ENCODE data around the gene SPOCK2. TPM values are rescaled to one million over a fixed set of nuclear protein-coding genes. Genes with fewer than 3 reads are reported as not detected.

The SPOCK2 gene
- total RNA-seq, 1 donor, result 488 TPM

DNA sequence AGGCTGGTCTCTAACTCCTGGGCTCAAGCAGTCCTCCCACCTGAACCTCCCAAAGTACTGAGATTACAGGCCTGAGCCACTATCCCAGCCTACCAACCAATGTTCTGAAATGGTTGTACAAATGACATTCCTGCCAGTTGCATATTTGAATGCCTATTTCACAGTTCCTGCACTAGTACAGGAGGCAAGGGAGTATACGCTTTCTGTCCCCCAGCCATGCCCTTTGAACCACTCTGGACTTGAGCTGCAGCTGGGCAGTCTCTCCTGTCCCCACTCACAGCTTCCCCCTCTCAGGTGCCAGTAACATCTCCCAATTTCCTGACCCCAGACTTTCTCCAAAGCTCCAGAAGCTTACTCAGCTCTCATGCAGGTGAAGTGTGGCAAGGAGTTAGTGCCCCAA, 58.9 kb downstream of the SPOCK2 start:
- Histone ChIP-seq H3K9me3 (ENCODE audit: low read depth, low read length) (no peaks in the 10 kb centered on the region), H3K4me1 (ENCODE audit: insufficient read depth, low read length) (no peaks in the 10 kb centered on the region), H3K27me3 (ENCODE audit: insufficient read depth, low read length) (no peaks in the 10 kb centered on the region), H3K4me3 (ENCODE audit: low read length) (no peak overlapping the region)

DNA sequence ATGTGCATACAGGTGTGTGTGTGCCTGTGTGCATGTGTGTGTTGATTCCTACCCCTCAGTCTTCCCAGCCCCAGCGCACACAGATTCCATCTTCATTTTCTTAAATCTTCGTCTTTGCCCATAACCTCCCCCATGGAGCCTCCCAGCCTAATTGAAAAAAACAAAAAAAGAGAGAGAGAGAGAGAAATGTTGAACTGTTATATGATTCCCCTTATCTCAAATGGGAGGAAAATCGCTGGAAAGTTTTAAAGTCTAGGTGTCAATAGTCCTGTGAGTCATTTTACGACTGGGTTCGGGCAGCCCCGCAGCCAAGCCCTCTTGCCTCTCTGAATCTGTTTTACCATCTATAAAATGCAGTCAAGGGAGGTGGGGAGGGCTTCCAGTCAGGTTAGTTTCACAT, 60.9 kb downstream of the SPOCK2 start:
- Histone ChIP-seq H3K9me3 (ENCODE audit: low read depth, low read length) (no peaks in the 10 kb centered on the region), H3K4me1 (ENCODE audit: insufficient read depth, low read length) (no peaks in the 10 kb centered on the region), H3K27me3 (ENCODE audit: insufficient read depth, low read length) (no peaks in the 10 kb centered on the region), H3K4me3 (ENCODE audit: low read length) (no peak overlapping the region)

DNA sequence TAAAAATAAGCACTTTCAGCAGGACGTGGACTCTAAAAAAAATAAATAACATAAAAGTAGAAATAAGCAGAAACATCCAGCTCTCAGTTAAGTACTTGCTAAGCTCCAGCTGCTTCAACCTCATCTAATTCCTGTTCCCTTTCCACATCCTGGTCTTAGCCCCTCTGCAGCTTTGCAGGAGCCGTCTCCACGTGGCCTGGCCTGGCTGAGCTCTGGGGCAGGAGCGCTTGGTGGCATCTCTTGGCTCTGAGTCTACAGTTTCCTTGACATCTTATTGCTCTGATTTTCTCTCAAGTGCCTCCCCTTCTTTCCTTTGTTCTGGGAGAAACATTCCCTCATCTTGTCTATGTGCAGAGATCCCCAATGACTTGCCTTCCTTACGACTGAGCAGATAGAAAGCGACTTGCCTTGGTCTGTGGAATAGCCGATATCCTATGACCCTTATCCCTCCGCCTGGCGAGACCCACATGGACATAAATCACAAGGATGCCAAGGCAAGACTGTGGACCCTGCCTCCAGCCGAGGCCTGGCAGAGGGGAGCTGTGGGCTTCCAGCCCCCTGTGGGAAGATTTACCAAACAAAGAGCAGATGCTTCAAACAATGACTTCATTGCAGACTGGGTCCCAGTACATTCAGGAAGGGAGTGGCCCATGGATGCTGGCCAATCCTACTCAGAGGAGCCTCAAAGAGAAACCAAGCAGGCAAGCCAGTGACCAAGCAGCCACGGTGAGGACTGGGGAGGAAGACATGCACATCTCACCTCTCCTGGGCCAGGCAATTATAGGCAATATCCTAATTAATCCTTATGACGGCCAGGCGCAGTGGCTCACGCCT, 61.9 kb downstream of the SPOCK2 start:
- Histone ChIP-seq H3K9me3 (ENCODE audit: low read depth, low read length) (no peaks in the 10 kb centered on the region), H3K4me3 (ENCODE audit: low read length) (no peak overlapping the region), H3K4me1 (ENCODE audit: insufficient read depth, low read length) (no peaks in the 10 kb centered on the region), H3K27me3 (ENCODE audit: insufficient read depth, low read length) (no peaks in the 10 kb centered on the region)

DNA sequence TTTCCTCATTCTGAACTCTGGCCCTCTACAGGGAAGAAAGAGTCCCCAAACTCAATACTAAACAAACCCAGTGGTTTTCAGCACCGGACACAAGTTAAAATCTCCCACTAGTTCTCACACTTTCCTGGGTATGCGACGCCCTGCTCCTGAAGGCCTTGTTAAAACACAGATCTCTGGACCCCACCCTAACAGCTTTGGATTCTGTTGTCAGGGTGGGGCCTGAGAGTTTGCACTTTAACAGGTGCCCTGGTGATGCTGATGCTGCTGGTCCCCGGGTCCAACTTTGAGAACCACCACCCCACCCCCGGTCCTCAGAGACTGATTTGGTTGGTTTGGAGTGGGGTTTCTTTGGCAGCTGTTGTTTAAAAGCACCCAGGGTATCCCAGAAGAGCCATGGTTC, 62.5 kb downstream of the SPOCK2 start:
- H3K4me1 ChIP-seq (ENCODE audit: insufficient read depth, low read length), result no peaks in the 10 kb centered on the region
- H3K4me3 ChIP-seq (ENCODE audit: low read length), result no peak overlapping the region
- no peaks in the 10 kb centered on the region for H3K27me3 ChIP-seq (ENCODE audit: insufficient read depth, low read length)
- H3K9me3 ChIP-seq (ENCODE audit: low read depth, low read length), result no peaks in the 10 kb centered on the region

DNA sequence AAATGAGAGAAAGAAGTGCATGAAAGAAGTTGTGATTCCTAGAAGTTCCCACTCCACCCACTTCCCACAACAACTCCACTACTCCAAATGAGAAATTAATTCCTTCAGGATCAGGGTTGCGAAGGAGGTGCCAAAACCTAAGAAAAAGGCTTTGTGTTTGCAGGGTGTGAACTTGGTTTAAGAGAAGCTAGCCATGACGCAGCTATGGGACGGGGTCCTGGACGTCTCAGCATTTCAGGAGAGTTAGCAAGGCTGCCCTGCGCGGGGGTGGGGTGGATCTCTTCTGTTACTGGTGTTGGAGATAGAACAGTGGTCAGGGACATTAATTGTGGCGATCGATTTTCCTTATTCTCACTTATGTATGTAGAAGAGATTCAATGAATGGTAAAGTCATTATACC, 63.0 kb downstream of the SPOCK2 start:
- Histone ChIP-seq H3K4me3 (ENCODE audit: low read length) (no peak overlapping the region), H3K4me1 (ENCODE audit: insufficient read depth, low read length) (no peaks in the 10 kb centered on the region), H3K27me3 (ENCODE audit: insufficient read depth, low read length) (no peaks in the 10 kb centered on the region), H3K9me3 (ENCODE audit: low read depth, low read length) (no peaks in the 10 kb centered on the region)

DNA sequence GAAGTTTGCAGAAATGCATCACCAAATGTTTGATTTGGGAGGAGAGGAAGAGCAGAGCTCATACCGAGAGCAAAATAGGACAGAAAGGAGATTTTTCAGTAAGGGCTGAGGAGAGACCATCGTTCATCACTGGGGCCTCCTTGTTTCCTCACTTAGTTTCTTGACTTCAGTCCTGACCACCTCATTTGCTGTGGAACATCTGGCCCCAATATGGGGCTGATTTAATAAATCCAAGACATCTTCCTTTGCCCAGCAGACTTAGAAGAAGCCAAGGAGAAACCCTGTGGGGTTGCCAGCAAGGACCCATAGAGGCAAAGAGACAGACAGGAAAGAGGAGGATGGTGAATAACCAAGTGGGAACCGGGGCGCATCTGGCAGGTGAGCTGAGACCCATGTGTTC, 63.8 kb downstream of the SPOCK2 start:
- Histone ChIP-seq H3K4me3 (ENCODE audit: low read length) (no peak overlapping the region), H3K27me3 (ENCODE audit: insufficient read depth, low read length) (no peaks in the 10 kb centered on the region), H3K9me3 (ENCODE audit: low read depth, low read length) (no peaks in the 10 kb centered on the region), H3K4me1 (ENCODE audit: insufficient read depth, low read length) (no peaks in the 10 kb centered on the region)

DNA sequence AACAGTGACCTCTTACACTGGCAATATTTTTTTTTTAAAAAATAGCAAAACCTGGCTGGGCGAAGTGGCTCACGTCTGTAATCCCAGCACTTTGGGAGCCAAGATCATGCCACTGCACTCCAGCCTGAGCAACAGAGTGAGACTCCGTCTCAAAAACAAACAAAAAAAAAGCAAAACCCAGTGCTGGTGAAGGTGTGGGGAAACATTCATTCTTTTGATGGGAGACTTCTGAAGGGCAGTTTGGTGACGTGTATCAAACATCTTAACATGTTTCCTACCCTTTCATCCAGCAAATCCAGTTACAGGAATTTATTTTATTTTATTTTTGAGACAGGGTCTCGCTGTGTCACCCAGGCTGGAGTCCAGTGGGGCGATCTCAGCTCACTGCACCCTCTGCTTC, 66.1 kb downstream of the SPOCK2 start:
- no peaks in the 10 kb centered on the region for H3K4me1 ChIP-seq (ENCODE audit: insufficient read depth, low read length)
- H3K27me3 ChIP-seq (ENCODE audit: insufficient read depth, low read length), result no peaks in the 10 kb centered on the region
- H3K9me3 ChIP-seq (ENCODE audit: low read depth, low read length), result no peaks in the 10 kb centered on the region
- H3K4me3 ChIP-seq (ENCODE audit: low read length), result no peak overlapping the region

DNA sequence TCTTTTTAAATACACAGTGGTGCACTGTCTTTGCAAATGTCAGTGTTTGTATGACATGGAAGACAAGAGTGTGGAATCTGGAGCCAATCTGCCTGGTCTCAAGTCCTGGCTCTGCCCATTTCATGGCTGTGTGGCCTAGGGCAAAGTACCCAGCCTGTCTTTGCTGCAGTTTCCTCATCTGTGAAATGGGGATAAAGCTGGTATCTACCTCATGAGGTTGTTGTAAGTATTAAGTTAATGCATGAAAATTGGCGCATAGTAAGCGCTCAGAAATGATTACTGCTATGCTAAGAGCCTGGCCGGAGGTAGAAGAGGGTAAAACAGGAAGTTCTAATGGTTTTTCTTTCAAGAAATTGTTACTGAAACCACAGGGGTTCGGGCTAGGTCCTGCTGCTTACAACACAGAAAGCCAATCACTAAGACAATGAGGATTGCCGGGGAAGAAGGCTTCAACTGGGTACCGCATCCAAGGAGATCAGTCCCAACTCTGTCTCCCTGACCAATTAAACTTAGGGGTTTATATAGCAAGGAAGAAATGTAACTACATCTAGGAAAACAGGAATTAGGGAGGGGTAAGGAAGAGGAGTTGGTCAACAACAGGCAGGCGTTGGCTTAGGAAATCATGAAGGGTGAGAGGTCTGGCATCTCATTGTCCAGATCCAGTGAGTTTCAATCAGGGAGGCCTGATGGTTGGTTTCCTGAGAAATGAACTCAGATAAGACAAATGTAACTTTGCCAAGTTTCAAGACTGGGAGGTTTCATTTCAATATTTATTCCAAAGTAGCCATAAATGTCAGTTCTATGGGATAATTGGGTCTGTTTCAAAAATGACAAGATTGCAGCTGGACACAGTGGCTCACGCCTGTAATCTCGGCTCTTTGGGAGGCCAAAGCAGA, 67.2 kb downstream of the SPOCK2 start:
- no peaks in the 10 kb centered on the region for H3K27me3 ChIP-seq (ENCODE audit: insufficient read depth, low read length)

DNA sequence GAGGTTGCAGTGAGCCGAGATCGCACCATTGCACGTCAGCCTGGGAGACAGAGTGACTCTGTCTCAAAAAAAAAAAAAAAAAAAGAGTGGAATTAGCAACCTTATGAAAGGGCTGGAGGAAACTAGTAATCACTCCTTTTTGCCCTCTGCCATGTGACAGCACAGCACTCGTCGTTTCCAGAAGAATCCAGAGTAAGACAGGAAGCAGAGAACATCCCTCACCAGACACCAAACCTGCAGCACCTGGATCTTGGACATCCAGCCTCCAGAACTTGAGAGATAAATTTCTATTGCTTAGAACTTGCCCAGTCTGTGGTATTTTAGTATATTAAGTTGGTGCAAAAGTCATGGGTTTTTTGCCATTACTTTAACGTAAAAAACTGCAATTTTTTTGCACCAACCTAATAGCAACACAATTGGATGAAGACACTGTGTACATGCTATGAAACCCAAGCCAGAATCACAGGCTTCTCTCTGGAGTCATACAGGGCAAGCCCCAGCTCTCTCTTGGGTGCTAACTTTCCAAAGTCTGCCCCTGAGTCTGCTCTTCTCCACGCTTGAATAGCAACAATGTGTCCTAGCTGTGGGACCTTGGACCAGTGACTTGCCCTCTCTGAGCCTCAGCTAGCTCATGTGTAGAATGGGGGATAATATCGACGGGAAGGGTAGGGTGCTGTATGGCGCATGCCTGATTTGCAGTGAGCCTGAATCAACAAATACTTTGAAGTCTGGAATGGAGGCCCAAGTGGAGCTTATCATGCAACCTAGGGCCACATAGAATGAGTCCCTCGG, 69.1 kb downstream of the SPOCK2 start:
- Histone ChIP-seq H3K4me1 (ENCODE audit: insufficient read depth, low read length) (no peaks in the 10 kb centered on the region), H3K27me3 (ENCODE audit: insufficient read depth, low read length) (no peaks in the 10 kb centered on the region), H3K4me3 (ENCODE audit: low read length) (no peak overlapping the region), H3K9me3 (ENCODE audit: low read depth, low read length) (no peaks in the 10 kb centered on the region)

More for the DNA sequence above, 67.2 kb downstream of the SPOCK2 start:
- Histone ChIP-seq H3K4me3 (ENCODE audit: low read length) (no peak overlapping the region), H3K9me3 (ENCODE audit: low read depth, low read length) (no peaks in the 10 kb centered on the region), H3K4me1 (ENCODE audit: insufficient read depth, low read length) (no peaks in the 10 kb centered on the region)

DNA sequence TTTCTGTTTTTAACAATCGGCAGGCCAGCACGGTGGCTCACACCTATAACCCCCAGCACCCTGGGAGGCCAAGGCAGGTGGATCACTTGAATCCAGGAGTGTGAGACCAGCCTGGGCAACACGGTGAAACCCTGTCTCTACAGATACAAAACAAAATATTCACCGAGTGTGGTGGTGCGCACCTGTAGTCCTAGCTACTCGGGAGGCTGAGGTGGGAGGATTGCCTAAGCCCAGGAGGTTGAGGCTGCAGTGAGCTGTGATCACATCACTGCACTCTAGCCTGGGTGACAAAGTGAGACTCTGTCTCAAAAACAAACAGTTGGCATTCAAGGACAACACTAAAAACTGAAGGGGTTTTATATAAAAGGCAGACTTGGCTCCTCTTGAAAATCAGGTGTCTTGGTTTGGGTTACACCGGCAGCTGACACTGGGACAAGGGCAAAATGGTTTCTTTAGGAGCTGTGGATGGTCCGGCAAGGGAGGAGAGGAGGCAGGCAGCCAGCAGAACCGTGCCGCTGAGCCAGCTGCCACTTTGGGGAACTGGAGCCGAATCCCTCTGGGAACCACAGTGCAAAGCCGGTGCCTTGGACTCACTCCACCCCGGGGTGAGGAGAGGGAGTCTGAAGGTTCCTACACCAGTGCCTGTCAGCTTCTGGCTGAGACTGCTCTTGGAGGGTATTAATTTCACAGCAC, 71.6 kb downstream of the SPOCK2 start:
- no peaks in the 10 kb centered on the region for H3K4me1 ChIP-seq (ENCODE audit: insufficient read depth, low read length)
- no peak overlapping the region for H3K4me3 ChIP-seq (ENCODE audit: low read length)
- no peaks in the 10 kb centered on the region for H3K9me3 ChIP-seq (ENCODE audit: low read depth, low read length)
- no peaks in the 10 kb centered on the region for H3K27me3 ChIP-seq (ENCODE audit: insufficient read depth, low read length)

DNA sequence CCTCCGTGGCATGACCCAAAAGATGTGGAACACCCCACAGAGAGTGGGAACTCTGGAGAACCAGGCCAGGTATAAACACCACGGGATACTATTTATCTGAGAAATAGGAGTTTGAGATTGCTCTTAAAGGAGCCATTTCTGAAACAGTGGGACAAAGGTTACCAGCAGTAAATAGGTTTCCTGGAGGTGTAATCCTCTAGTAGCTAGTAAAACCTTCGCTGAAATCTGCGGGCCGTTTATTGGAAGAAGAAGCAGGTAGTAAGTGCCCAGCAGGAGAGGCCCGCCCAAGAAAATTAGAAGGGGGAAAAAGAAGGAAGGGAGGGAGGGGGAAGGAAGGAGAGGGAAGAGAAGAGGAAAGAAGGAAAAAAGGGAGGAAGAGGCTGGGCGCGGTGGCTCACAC, 72.5 kb downstream of the SPOCK2 start:
- no peaks in the 10 kb centered on the region for H3K4me1 ChIP-seq (ENCODE audit: insufficient read depth, low read length)
- no peaks in the 10 kb centered on the region for H3K27me3 ChIP-seq (ENCODE audit: insufficient read depth, low read length)
- H3K4me3 ChIP-seq (ENCODE audit: low read length), result no peak overlapping the region
- no peaks in the 10 kb centered on the region for H3K9me3 ChIP-seq (ENCODE audit: low read depth, low read length)

DNA sequence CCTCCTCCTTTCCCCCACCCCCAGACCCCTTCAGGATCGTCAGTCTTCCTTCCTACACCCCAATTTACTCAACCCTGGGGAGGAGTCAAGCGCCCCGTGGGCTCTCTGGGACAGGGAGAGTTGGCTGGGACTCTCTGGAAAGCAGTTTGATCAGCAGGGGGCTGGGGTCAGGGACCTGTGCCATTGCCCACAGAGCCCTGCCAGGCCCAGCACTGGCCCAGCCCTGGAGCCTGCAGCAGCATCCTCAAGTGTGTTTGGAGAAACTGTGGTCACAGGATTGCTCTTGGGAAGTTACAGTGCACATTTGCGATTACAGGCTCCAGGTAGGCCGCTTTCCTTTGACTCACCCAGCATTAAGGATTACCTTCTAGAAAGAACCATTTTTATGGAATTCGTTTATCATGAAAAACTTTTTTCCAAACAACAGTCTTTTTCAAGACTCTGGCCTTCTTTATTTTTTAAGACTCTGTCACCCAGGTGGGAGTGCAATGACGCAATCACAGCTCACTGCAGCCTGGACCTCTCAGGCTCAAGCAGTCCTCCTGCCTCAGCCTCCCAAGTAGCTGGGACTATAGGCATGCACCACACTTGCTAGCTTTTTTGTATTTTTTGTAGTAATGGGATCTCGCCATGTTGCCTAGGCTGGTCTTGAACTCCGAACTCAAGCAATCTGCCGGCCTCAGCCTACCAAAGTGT, 73.4 kb downstream of the SPOCK2 start:
- Histone ChIP-seq H3K27me3 (ENCODE audit: insufficient read depth, low read length) (no peaks in the 10 kb centered on the region), H3K4me1 (ENCODE audit: insufficient read depth, low read length) (no peaks in the 10 kb centered on the region), H3K4me3 (ENCODE audit: low read length) (no peak overlapping the region), H3K9me3 (ENCODE audit: low read depth, low read length) (no peaks in the 10 kb centered on the region)

DNA sequence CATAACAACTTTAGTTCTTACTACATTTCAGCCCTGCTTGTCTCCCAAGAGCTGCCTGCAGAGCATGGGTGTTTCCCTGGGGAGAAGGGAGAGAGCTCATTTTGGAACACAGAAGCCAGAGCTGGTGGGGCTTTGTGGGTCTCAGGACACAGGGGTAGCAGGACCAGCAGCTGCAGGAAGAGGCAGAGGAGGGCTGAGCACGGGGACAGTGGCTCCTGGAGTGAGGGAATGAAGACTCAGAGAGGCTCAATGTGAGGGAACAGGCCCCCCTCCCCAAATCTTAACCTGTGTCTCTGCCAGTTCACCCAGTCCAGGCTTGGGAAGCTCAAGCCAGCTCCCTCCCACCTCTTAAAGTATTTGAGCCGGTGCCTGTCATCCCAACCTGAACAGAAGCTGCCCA, 74.2 kb downstream of the SPOCK2 start:
- Histone ChIP-seq H3K27me3 (ENCODE audit: insufficient read depth, low read length) (no peaks in the 10 kb centered on the region), H3K4me1 (ENCODE audit: insufficient read depth, low read length) (no peaks in the 10 kb centered on the region), H3K4me3 (ENCODE audit: low read length) (no peak overlapping the region), H3K9me3 (ENCODE audit: low read depth, low read length) (no peaks in the 10 kb centered on the region)
